Measurements from ENCODE around the gene ABHD17C. TPM values are rescaled to one million over a fixed set of nuclear protein-coding genes. Genes with fewer than 3 reads are reported as not detected.

Gene ABHD17C
- polyA plus RNA-seq, 3 donors from 2014 or later, result 1.3 to 2.7 (median 1.5) TPM

GRCh38 chr15:80766275-80766674 is 71.2 kb downstream of the ABHD17C start:
- DNase-seq, result no peak
- Mint-ChIP-seq H3K9me3 (no peaks in the 10 kb centered on the region), H3K4me3 (no peak overlapping the region), H3K27me3 (ENCODE audit: low read depth in 3 of 3) (peaks cover 1 to 4% (median 3%) of the 10 kb centered on the region in 3 donors), H3K36me3 (peaks cover 0 to 4% (median 0%) of the 10 kb centered on the region in 3 donors), H3K4me1 (peaks cover 0 to 5% of the 10 kb centered on the region in 2 donors), H3K27ac (no peak overlapping the region)

- no peaks in the 10 kb centered on the region for H3K36me3 Mint-ChIP-seq
Observed at GRCh38 chr15:80768158-80768557, 73.0 kb downstream of the ABHD17C start.

GRCh38 chr15:80769153-80769828 is 74.2 kb downstream of the ABHD17C start:
- Mint-ChIP-seq H3K27ac (no peak overlapping the region), H3K36me3 (no peaks in the 10 kb centered on the region), H3K4me3 (no peak overlapping the region), H3K9me3 (no peaks in the 10 kb centered on the region), H3K4me1 (peaks cover 0 to 5% of the 10 kb centered on the region in 2 donors), H3K27me3 (ENCODE audit: low read depth in 3 of 3) (peaks cover 0 to 4% (median 3%) of the 10 kb centered on the region in 3 donors)
- DNase-seq, result no peak

More at GRCh38 chr15:80768158-80768557, 73.0 kb downstream of the ABHD17C start:
- no peak for DNase-seq
- Mint-ChIP-seq H3K4me1 (peaks cover 0 to 5% of the 10 kb centered on the region in 2 donors), H3K27me3 (ENCODE audit: low read depth in 3 of 3) (peaks cover 0 to 4% (median 3%) of the 10 kb centered on the region in 3 donors), H3K4me3 (no peak overlapping the region), H3K27ac (no peak overlapping the region), H3K9me3 (no peaks in the 10 kb centered on the region)

- Mint-ChIP-seq H3K36me3 (no peaks in the 10 kb centered on the region), H3K27me3 (ENCODE audit: low read depth in 3 of 3) (peaks cover 2 to 4% (median 2%) of the 10 kb centered on the region in 3 donors), H3K4me1 (peaks cover 0 to 5% of the 10 kb centered on the region in 2 donors), H3K9me3 (no peaks in the 10 kb centered on the region), H3K4me3 (no peak overlapping the region), H3K27ac (no peak overlapping the region)
- no peak for DNase-seq
Observed at GRCh38 chr15:80769829-80770705, 75.0 kb downstream of the ABHD17C start.

- no peaks in the 10 kb centered on the region for H3K36me3 Mint-ChIP-seq
- DNase-seq, result no peak
- peaks cover 0 to 5% of the 10 kb centered on the region in 2 donors for H3K4me1 Mint-ChIP-seq
- H3K27me3 Mint-ChIP-seq (ENCODE audit: low read depth in 3 of 3), result peaks cover 2 to 11% (median 5%) of the 10 kb centered on the region in 3 donors
- H3K9me3 Mint-ChIP-seq, result no peaks in the 10 kb centered on the region
- H3K4me3 Mint-ChIP-seq, result no peak overlapping the region
- H3K27ac Mint-ChIP-seq, result no peak overlapping the region
Observed at GRCh38 chr15:80773122-80773551, 78.0 kb downstream of the ABHD17C start.

- H3K9me3 Mint-ChIP-seq, result no peaks in the 10 kb centered on the region
- peaks cover 0 to 5% of the 10 kb centered on the region in 2 donors for H3K4me1 Mint-ChIP-seq
- H3K4me3 Mint-ChIP-seq, result no peak overlapping the region
- H3K27me3 Mint-ChIP-seq (ENCODE audit: low read depth in 3 of 3), result peaks cover 2 to 11% (median 5%) of the 10 kb centered on the region in 3 donors
- no peak for DNase-seq
- H3K27ac Mint-ChIP-seq, result no peak overlapping the region
- no peaks in the 10 kb centered on the region for H3K36me3 Mint-ChIP-seq
Observed at GRCh38 chr15:80773792-80774352, 78.8 kb downstream of the ABHD17C start.

GRCh38 chr15:80774486-80774885 is 79.4 kb downstream of the ABHD17C start:
- no peaks in the 10 kb centered on the region for H3K36me3 Mint-ChIP-seq
- H3K27ac Mint-ChIP-seq, result no peak overlapping the region
- H3K4me1 Mint-ChIP-seq, result peaks cover 0 to 3% of the 10 kb centered on the region in 2 donors
- no peak overlapping the region for H3K4me3 Mint-ChIP-seq
- no peak for DNase-seq
- H3K27me3 Mint-ChIP-seq (ENCODE audit: low read depth in 3 of 3), result peaks cover 2 to 11% (median 5%) of the 10 kb centered on the region in 3 donors
- no peaks in the 10 kb centered on the region for H3K9me3 Mint-ChIP-seq

GRCh38 chr15:80775338-80775737 is 80.2 kb downstream of the ABHD17C start:
- Mint-ChIP-seq H3K9me3 (no peaks in the 10 kb centered on the region), H3K4me1 (peaks cover 0 to 1% of the 10 kb centered on the region in 2 donors), H3K27ac (no peak overlapping the region), H3K27me3 (ENCODE audit: low read depth in 3 of 3) (peaks cover 3 to 10% (median 7%) of the 10 kb centered on the region in 3 donors), H3K4me3 (no peak overlapping the region), H3K36me3 (no peaks in the 10 kb centered on the region)
- DNase-seq, result no peak

- no peak overlapping the region for H3K4me3 Mint-ChIP-seq
- H3K9me3 Mint-ChIP-seq, result no peaks in the 10 kb centered on the region
- DNase-seq, result peak; percentile 46 to 58 (median 47)
- H3K27ac Mint-ChIP-seq, result no peak overlapping the region
- H3K4me1 Mint-ChIP-seq, result peaks cover 0 to 1% of the 10 kb centered on the region in 2 donors
- H3K27me3 Mint-ChIP-seq (ENCODE audit: low read depth in 3 of 3), result peaks cover 6 to 11% (median 8%) of the 10 kb centered on the region in 3 donors
- H3K36me3 Mint-ChIP-seq, result no peaks in the 10 kb centered on the region
Observed at GRCh38 chr15:80776420-80777045, 81.4 kb downstream of the ABHD17C start.

- Mint-ChIP-seq H3K9me3 (no peaks in the 10 kb centered on the region), H3K4me1 (peaks cover 0 to 1% of the 10 kb centered on the region in 2 donors), H3K27ac (no peak overlapping the region), H3K36me3 (no peaks in the 10 kb centered on the region), H3K4me3 (no peak overlapping the region), H3K27me3 (ENCODE audit: low read depth in 3 of 3) (peaks cover 6 to 17% (median 8%) of the 10 kb centered on the region in 3 donors)
- no peak for DNase-seq
Observed at GRCh38 chr15:80777137-80777536, 82.0 kb downstream of the ABHD17C start.

- H3K27me3 Mint-ChIP-seq (ENCODE audit: low read depth in 3 of 3), result peaks cover 6 to 17% (median 8%) of the 10 kb centered on the region in 3 donors
- H3K4me1 Mint-ChIP-seq, result peaks cover 0 to 1% of the 10 kb centered on the region in 2 donors
- DNase-seq, result no peak
- H3K9me3 Mint-ChIP-seq, result no peaks in the 10 kb centered on the region
- H3K36me3 Mint-ChIP-seq, result no peaks in the 10 kb centered on the region
- no peak overlapping the region for H3K4me3 Mint-ChIP-seq
- H3K27ac Mint-ChIP-seq, result no peak overlapping the region
Observed at GRCh38 chr15:80777826-80778620, 82.9 kb downstream of the ABHD17C start.

- Mint-ChIP-seq H3K27me3 (ENCODE audit: low read depth in 3 of 3) (peaks cover 8 to 17% (median 9%) of the 10 kb centered on the region in 3 donors), H3K27ac (no peak overlapping the region), H3K9me3 (no peaks in the 10 kb centered on the region), H3K4me1 (peaks cover 0 to 1% of the 10 kb centered on the region in 2 donors), H3K4me3 (no peak overlapping the region), H3K36me3 (no peaks in the 10 kb centered on the region)
- DNase-seq, result no peak
Observed at GRCh38 chr15:80778621-80778963, 83.5 kb downstream of the ABHD17C start.

Data from immature natural killer cell (primary cell).